Activated naive CD4-positive, alpha-beta T cell (primary cell): ENCODE data around the gene CALB2.
"Not testable (repeated sequence)": the region's sequence is repeated elsewhere in the genome, so short reads cannot be mapped to it uniquely, and the experiment has no call there.

Source experiments
- DNase-seq, 4 experiments: peaks; one replicate each; lab custom pipeline; 2025; lab: John Stamatoyannopoulos, UW

The CALB2 gene

DNA sequence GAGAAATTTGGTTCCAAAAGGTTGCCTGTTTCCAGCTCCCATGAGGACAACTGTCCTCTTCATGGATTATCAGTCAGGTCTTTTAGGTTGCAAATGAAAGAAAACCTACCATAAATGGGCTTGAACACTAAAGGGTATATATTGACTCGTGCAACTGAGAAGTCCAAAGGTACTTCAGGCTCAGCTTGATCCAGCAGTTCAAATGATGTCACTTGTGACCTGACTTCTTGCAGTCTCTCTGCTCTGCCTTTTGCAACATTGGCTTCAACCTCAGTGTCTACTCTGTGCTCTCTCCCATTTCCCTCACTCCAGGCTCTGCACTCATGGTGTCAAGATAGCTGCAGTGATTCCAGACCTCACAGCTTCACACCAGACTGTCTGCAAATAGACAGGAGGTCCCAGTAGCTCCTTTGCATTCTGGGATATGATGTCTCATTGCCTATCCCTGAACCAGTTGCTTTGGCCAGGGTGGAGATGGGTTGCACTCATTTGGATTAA lies 5.5 kb upstream of the CALB2 start:
- no peak for DNase-seq

- DNase-seq, result no peak
These were observed 4.8 kb upstream of the CALB2 start for GRCh38 chr16:71353736-71354135.

DNA sequence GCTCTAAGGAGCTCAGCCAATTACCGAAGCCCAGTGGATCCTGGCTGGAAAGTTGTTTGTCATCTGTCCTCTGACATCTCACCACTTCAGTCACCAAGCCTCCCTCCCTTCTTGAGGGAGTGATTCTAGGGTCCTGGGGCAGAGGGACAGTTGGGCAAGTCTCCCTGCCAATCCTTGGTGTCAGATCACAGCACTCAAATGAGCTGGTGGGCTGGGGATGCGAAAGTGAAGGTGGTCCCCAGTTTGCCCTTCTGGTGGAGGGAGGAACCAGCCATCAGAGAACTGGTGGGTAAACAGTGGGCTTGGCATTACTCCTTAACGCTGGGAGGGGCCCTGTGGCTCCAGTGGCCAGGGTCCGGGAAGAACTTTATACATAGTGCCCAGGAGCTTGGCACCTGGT lies 4.4 kb upstream of the CALB2 start:
- DNase-seq, result no peak

- no peak for DNase-seq
These were observed 2.3 kb upstream of the CALB2 start for GRCh38 chr16:71356051-71356740.

GRCh38 chr16:71356936-71357335 lies 1.6 kb upstream of the CALB2 start:
- DNase-seq, result not testable (repeated sequence)

- DNase-seq, result no peak
These were observed 842 bp upstream of the CALB2 start for GRCh38 chr16:71357681-71358080.

DNA sequence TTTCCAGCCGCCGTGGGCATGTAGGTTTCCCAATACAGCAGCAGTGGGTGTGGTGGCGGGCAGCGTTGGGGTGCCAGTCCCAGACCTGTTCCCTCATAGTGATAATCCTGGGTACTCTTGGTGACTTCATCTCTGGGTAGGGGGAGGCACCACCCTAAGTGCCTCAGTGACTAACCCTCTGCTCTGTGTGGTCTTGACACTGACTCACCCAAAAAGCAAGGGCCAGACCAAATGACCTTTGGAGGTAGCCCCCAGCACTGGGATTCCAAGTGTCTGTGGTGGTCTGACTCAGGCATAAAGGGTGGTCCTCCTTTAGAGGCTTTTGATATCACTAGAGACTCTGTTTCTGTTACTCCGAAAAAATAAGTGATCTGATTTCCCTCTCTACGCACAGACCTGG lies 908 bp downstream of the CALB2 start:
- no peak for DNase-seq

- DNase-seq, result no peak
These were observed 1.9 kb downstream of the CALB2 start for GRCh38 chr16:71360378-71360777.

- DNase-seq, result no peak
These were observed 5.7 kb downstream of the CALB2 start for GRCh38 chr16:71364133-71364681.

DNA sequence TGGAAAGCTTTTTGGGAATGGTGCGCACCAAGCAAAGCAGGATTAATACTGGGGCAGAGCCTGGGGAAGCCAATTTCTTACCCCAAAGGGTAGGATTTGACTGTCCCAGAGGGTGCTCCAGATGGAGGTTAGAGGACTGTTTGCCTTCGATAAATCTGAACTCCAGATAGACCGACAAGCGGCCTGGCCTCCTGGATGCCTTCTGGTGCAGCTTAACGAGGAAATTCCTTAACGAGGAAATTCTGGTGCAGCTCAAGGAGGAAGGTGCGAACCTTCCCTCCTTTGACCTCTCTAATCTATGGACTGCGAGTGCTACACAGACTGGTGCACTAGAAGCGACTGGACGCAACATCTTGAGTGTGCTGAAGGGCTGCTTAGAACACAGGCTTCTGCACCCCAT lies 6.5 kb downstream of the CALB2 start:
- DNase-seq, result no peak

DNA sequence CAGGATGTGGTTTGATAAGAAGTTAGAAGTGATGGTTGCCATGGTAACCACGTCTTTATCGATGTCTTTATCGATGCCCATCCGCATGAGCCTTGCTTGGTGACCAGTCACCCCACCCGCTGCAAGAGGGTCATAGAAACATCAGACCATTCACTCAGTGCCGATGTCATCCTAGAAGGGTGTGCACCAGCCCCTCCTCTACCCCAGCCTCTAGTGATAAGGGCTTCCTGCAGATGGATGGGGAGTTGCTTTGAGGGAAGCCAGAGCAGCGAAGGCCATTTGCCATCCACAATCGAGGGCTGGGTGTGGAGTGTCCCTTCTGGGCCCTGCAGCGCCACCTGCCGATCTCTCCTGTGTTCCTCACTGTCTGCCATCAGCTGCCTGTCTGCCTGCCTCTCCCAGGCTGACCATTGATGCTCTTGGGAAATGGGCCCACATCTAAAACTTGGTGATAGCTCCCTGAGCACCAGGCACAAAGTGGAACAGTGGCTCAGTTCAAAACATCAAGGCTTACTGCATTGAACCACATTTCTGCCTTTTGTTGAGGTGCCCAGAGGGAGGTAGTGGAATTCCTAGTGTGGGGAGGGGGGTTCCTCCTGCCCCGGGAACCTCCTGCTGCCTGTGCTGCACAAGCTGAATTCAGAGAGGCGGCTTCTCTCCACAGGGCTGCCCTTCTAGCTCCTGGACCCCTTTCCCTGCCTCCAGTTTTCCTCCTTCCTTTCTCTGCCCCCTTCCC lies 8.9 kb downstream of the CALB2 start:
- DNase-seq, result no peak

DNA sequence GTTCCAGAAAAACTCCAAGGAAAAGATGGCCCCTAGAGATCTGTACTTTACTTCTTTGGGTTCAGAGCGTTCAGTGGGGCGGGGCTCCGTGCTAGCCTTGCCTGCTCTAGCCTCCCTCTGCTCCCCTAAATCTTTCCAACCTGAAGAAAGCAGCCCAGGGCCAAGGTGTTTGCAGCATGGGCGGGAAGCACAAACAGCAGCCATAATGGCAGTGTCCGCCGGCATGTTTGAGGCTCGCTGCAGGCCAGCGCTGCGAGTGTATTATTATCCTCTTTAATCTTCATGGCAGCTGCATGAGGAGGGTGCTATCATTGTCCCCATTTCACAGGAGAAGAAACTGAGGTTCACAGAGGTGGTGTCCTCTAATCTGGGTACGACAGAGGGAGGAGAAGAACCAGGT lies 10.4 kb downstream of the CALB2 start:
- DNase-seq, result no peak

- DNase-seq, result no peak
These were observed 11.0 kb downstream of the CALB2 start for GRCh38 chr16:71369494-71369893.

DNA sequence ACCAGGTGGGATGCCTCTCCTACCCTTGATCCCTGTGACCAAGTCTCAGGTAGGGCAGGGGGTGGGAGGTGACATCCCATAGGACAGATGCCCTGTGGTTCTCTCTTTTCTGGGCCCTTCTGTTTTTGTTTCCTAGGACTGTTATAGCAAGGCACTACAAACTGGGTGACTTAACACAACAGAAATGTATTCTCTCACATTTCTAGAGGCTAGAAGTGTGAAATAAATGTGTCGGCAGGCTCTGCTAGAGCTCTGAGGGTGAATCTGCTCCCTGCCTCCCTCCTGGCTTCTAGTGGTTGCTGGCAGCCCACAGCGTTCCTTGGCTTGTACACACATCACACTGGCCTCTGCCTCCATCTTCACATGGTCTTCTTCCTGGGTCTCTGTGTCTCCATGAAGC lies 12.7 kb downstream of the CALB2 start:
- DNase-seq, result no peak

DNA sequence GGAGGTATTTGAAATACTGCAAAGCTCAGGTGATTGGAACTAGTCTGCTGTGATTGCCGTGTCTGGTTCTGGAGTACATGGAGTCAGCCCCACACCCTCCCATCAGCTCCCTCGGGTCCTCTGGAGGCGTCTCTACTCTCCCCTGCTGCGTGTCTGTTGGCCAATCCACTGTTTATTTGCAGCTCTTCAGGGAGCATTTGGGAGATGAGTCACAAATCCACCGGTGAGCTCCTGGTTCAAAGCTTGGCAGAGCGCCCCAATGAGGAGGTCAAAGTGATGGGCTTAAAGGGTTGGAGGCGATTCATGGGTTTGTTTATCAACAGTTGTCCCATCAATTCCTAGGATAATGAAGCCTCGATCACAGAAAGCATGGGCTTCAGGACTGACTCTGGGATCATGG lies 14.6 kb downstream of the CALB2 start:
- no peak for DNase-seq

DNA sequence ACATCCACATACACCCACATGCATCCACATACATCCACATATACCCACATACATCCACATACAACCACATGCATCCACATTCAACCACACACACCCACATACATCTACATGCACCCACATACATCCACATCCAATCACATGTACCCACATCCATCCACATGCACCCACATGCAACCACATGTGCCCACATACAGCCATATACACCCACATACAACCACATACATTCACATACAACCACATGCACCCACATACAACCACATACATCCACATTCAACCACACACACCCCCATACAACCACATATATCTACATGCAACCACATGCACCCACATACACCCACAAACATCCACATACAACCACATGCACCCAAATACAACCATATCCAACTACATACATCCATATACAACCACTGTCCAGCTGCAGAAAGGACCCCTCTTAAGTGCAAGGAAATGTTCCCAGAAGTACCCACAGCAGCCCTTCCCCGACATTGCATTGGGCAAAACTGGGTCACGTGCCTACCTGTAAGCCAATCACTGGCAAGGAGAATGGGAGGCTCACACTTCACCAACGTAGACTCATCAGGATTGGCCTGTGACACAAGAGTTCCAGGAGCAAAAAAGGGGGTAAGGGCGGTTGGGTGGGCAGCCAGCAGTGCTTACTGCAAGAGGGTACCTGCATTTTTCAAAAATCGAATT lies 18.1 kb downstream of the CALB2 start:
- DNase-seq, result no peak

GRCh38 chr16:71379711-71380110 lies 21.2 kb downstream of the CALB2 start:
- DNase-seq, result no peak

DNA sequence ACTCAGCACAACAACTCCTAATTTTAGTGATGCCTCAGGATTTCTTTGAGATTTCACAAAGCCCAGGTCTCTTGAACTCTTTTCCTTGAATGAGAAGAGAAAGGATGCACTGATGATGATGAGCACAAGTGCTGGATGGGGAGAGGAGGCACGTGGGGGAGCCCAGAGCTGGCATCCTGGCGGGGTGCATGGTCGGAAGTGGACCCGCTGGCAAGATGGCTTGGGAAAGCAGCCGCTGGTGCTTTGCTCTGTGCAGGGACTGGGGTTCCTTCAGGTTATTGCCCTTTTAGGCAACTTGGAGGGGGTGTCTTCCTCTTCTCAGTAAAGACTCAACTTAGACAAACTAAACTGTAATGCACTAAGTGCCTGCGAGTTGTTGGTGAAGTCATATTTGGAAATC lies 22.3 kb downstream of the CALB2 start:
- DNase-seq, result no peak

- DNase-seq, result no peak
These were observed 24.7 kb downstream of the CALB2 start for GRCh38 chr16:71383054-71383773.

DNA sequence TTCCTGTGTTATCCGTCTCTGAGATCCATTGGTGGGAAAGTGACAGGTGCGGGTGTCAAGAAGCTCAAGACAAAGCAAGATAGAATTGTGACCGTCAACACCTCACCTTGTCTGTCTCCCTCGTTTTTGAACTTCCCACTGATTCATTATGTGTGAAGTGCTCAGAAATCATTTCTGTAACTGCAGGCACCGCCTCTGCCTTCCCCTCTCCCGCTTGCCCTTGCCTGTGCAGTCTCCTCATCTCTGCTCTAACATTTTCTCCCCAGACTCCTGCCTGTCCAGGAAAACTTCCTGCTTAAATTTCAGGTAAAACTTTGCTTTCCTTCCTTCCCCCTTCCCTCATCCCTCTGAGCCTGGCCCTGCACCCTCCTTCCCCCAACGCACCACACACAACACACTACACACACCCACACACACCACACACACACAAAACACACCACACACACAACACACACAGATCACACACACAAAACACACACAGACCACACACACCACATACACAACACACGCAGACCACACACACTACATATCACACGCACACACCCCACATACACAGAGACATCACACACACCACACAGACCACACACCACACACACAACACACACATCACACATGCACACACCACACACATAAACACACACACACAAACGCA lies 25.7 kb downstream of the CALB2 start:
- no peak for DNase-seq

- no peak for DNase-seq
These were observed 28.7 kb downstream of the CALB2 start for GRCh38 chr16:71387045-71387871.
